K562 (cell line): ENCODE results near the gene ZNF865. TPM values are rescaled to one million over a fixed set of nuclear protein-coding genes. Genes with fewer than 3 reads are reported as not detected.

Experiments used
- BRD9 ChIP-seq: fragments of 450-650 bp; IDR thresholded peaks from 2 replicates; pipeline ENCODE4 v1.6.1; 2018; ENCODE audit warnings: low read depth; ENCODE audit not compliant: partially characterized antibody
- CBX3 ChIP-seq, 2 experiments: IDR thresholded peaks; 1 replicate in 1 of 2; 2 replicates in 1 of 2; pipeline ENCODE4 v1.6.1; 2012; ENCODE audit warnings: inconsistent platforms in 2 of 2, low read length in 2 of 2, borderline replicate concordance in 1 of 2, control low read depth in 1 of 2
- HNRNPH1 ChIP-seq: fragments of 200-400 bp; formaldehyde crosslinking; optimal IDR thresholded peaks from 2 replicates; pipeline ENCODE3; 2017; ENCODE audit warnings: low read depth, mild to moderate bottlenecking, low read length, moderate library complexity
- MITF ChIP-seq: IDR thresholded peaks from 2 replicates; pipeline ENCODE4 v1.6.1; 2014; ENCODE audit warnings: antibody characterized with exemption
- MTA3 ChIP-seq: fragments of 450-650 bp; formaldehyde crosslinking; IDR thresholded peaks from 2 replicates; pipeline ENCODE4 v1.6.1; 2017; ENCODE audit warnings: mild to moderate bottlenecking, borderline replicate concordance
- RERE ChIP-seq: sonication (generic); formaldehyde crosslinking; IDR thresholded peaks from 2 replicates; pipeline ENCODE4 v1.8.0; 2023; ENCODE audit warnings: missing genetic modification reagents, mild to moderate bottlenecking, borderline replicate concordance
- SLC30A9 ChIP-seq: fragments of 250-450 bp; sonication (Bioruptor Pico); IDR thresholded peaks from 2 replicates; pipeline ENCODE4 v1.8.0; 2022; ENCODE audit warnings: mild to moderate bottlenecking, moderate library complexity
- SNRNP70 ChIP-seq: fragments of 200-400 bp; formaldehyde crosslinking; optimal IDR thresholded peaks from 2 replicates; pipeline ENCODE3; 2017; ENCODE audit warnings: low read depth, low read length
- ZNF174 ChIP-seq: fragments of 250-450 bp; sonication (Bioruptor Pico); IDR thresholded peaks from 2 replicates; pipeline ENCODE4 v1.4.0; 2020; ENCODE audit warnings: mild to moderate bottlenecking
- ZNF395 ChIP-seq: fragments of 200-800 bp; sonication (Bioruptor generic); IDR thresholded peaks from 2 replicates; pipeline ENCODE4 v1.6.1; 2017; ENCODE audit warnings: missing genetic modification characterization, missing compliant biosample characterization
- polyA plus RNA-seq, 8 experiments: library from polyadenylated mRNA; depleted of rRNA in 4 of 8; stranded (reverse) in 5 of 8; unstranded in 3 of 8; fragments of >200 nt; fragmentation: Nextera tagmentation in 2 of 8; fragmentation: Illumina TruSeq in 1 of 8; extraction: Ambion mirVana in 2 of 8; extraction: Trizol in 1 of 8; gene quantifications; 2 replicates each; pipeline versions ENCODE4 v1.2.1 to v1.2.3, GENCODE V29; 2011 to 2014; ENCODE audit warnings: inconsistent platforms in 1 of 8, missing spikeins in 1 of 8
- total RNA-seq, 7 experiments: library from RNA; depleted of rRNA in 6 of 7; stranded (reverse); fragments of >200 nt in 6 of 7; fragmentation: Illumina TruSeq in 2 of 7; extraction: Trizol in 2 of 7; gene quantifications; 2 replicates each; pipeline versions ENCODE4 v1.2.1 to v1.2.3, GENCODE V29; 2011 to 2021; ENCODE audit warnings: low replicate concordance in 1 of 7

Gene ZNF865
- total and polyA plus RNA-seq, 9 of the 15 experiments (the other 6 are each of a cell fraction or from before 2014, with no cell fraction given): 0.40 to 18.8 (median 1.6) TPM; not detected in 2

GRCh38 chr19:55599842-55600661 is 5.4 kb upstream of the ZNF865 start, which contains the start of gene ZNF524 (continued):
- no peak for TF ChIP-seq RERE
- no peak for TF ChIP-seq HNRNPH1
- TF ChIP-seq MTA3: peak; percentile 54; the same call in 1 of the 2 replicates
- no peak for TF ChIP-seq MITF
- TF ChIP-seq CBX3 (IDR thresholded peaks at IDR 0.05; ENCODE audit: borderline replicate concordance in 1 of 2, low read length in 2 of 2): no peak
- TF ChIP-seq ZNF395 (CRISPR knock-in tag): peak; percentile 98
- no peak for TF ChIP-seq BRD9
- no peak for TF ChIP-seq SLC30A9
- no peak for TF ChIP-seq ZNF174 (CRISPR knock-in tag)
- no peak for TF ChIP-seq SNRNP70
